GM21576 (cell line): ENCODE measurements around the gene TXLNB.
"Not testable (repeated sequence)": the region's sequence is repeated elsewhere in the genome, so short reads cannot be mapped to it uniquely, and the experiment has no call there.

Experiments
- ATAC-seq: cut with Tn5 transposase; IDR thresholded peaks from one replicate; pipeline ENCODE4 v1.9.1; 2021; ENCODE audit warnings: mild to moderate bottlenecking, moderate library complexity; ENCODE audit not compliant: unreplicated experiment

TXLNB gene

GRCh38 chr6:139240161-139241010 is 51.4 kb downstream of the TXLNB start:
- no peak for ATAC-seq

GRCh38 chr6:139239064-139239463 is 52.7 kb downstream of the TXLNB start:
- ATAC-seq = no peak

GRCh38 chr6:139236105-139236504 is 55.7 kb downstream of the TXLNB start:
- no peak for ATAC-seq

GRCh38 chr6:139235661-139236060 is 56.1 kb downstream of the TXLNB start:
- ATAC-seq = no peak

GRCh38 chr6:139234193-139234592 is 57.6 kb downstream of the TXLNB start:
- ATAC-seq = not testable (repeated sequence)

- no peak for ATAC-seq
Measured at GRCh38 chr6:139231206-139231605, 60.6 kb downstream of the TXLNB start.

GRCh38 chr6:139230391-139230840 is 61.4 kb downstream of the TXLNB start:
- peak; percentile 52 for ATAC-seq

GRCh38 chr6:139228387-139228786 is 63.4 kb downstream of the TXLNB start:
- not testable (repeated sequence) for ATAC-seq

GRCh38 chr6:139219746-139220145 is 72.1 kb downstream of the TXLNB start:
- no peak for ATAC-seq

- ATAC-seq = peak; percentile 100
Measured at GRCh38 chr6:139219271-139219729, 72.5 kb downstream of the TXLNB start.

- ATAC-seq = not testable (repeated sequence)
Measured at GRCh38 chr6:139212460-139212859, 79.3 kb downstream of the TXLNB start.

GRCh38 chr6:139210766-139211165 is 81.0 kb downstream of the TXLNB start:
- ATAC-seq = not testable (repeated sequence)

- no peak for ATAC-seq
Measured at GRCh38 chr6:139205843-139206242, 86.0 kb downstream of the TXLNB start.

- no peak for ATAC-seq
Measured at GRCh38 chr6:139204978-139205377, 86.8 kb downstream of the TXLNB start.

- no peak for ATAC-seq
Measured at GRCh38 chr6:139201378-139201777, 90.4 kb downstream of the TXLNB start.

- ATAC-seq = no peak
Measured at GRCh38 chr6:139198529-139199288, 93.1 kb downstream of the TXLNB start.

GRCh38 chr6:139194740-139195139 is 97.1 kb downstream of the TXLNB start:
- ATAC-seq = no peak
